ENCODE measurements around the gene PLEKHA7. TPM values are rescaled to one million over a fixed set of nuclear protein-coding genes. Genes with fewer than 3 reads are reported as not detected.
"Not testable (repeated sequence)": the region's sequence is repeated elsewhere in the genome, so short reads cannot be mapped to it uniquely, and the experiment has no call there.

The PLEKHA7 gene
- total RNA-seq, 1 donor from 2014 or later, result 9.5 TPM

DNA sequence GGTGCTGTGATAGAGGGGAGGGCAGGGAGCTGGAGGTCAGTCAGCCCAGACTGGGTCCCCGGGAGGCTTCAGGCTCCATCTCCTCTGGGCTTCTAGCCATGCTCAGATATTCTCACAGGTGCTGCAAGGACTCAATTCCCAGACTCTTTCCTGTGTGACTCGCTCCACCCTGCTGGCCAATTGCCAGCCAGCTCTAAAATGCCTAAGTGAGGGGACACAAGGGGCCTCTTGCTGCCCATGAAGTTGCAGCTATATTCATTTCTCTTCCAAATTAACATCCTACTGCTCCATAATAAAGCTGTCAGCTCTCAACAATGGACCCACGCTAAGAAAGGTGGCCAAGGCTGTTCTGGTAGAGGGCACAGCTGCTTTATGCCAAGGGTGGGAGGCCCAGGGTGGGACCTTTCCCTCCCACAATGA, 101.5 kb downstream of the PLEKHA7 start:
- H3K27me3 ChIP-seq, result no peaks in the 10 kb centered on the region
- DNase-seq (ENCODE audit: low spot score in 2 of 2), result no peak
- H3K9me3 ChIP-seq, result no peaks in the 10 kb centered on the region
- TF ChIP-seq, protein P1, sequence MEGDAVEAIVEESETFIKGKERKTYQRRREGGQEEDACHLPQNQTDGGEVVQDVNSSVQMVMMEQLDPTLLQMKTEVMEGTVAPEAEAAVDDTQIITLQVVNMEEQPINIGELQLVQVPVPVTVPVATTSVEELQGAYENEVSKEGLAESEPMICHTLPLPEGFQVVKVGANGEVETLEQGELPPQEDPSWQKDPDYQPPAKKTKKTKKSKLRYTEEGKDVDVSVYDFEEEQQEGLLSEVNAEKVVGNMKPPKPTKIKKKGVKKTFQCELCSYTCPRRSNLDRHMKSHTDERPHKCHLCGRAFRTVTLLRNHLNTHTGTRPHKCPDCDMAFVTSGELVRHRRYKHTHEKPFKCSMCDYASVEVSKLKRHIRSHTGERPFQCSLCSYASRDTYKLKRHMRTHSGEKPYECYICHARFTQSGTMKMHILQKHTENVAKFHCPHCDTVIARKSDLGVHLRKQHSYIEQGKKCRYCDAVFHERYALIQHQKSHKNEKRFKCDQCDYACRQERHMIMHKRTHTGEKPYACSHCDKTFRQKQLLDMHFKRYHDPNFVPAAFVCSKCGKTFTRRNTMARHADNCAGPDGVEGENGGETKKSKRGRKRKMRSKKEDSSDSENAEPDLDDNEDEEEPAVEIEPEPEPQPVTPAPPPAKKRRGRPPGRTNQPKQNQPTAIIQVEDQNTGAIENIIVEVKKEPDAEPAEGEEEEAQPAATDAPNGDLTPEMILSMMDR (IDR thresholded peaks at IDR 0.05), result no peak
- no peaks in the 10 kb centered on the region for H3K4me1 ChIP-seq
- H3K36me3 ChIP-seq, result no peaks in the 10 kb centered on the region
- no peak overlapping the region for H3K27ac ChIP-seq
- intact Hi-C loops (cut with DNase I), result no loop called here
- no peak overlapping the region for H3K4me3 ChIP-seq

DNA sequence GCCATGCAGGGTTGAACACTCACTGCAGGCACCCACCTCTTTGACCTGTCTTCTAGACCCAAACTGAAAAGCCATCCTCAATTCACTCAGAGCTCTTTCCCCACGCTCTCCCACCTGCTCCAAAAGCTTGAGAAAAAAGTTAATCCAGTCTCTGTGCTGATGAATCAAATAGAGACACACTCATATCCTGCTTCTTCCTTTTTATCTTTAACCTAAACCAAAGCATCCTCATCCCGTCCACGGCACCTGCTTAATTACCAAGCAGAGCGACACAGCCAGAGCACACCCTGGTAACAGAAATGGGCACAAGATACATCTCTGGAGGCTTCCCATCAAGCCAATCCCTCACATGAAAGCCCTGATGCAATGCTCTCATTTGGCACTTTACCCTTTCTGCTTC, 102.6 kb downstream of the PLEKHA7 start:
- Histone ChIP-seq H3K4me3 (no peak overlapping the region), H3K27ac (no peak overlapping the region), H3K36me3 (no peaks in the 10 kb centered on the region), H3K9me3 (no peaks in the 10 kb centered on the region), H3K4me1 (no peaks in the 10 kb centered on the region), H3K27me3 (no peaks in the 10 kb centered on the region)
- intact Hi-C loops (cut with DNase I), result no loop called here
- TF ChIP-seq, protein P1 (IDR thresholded peaks at IDR 0.05), result no peak
- DNase-seq (ENCODE audit: low spot score in 2 of 2), result no peak

DNA sequence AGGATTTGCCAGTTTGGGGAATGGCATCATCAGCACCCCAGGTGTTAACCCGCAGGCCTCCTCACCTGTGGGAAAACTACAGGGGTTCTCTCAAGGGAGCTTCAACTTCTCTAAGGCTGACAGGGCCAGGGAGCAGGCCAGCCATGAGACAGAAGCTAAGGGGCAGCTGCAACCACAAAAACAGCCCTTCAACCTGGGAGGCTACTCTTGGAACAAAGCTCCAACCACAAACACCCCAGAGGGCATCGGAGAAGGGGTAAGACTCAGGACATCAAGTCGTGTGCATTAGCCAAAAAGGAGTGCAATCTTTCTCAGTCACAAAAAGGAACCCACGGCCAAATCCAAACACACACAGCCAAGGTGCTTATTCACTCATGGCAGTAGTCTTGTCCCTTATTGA, 103.0 kb downstream of the PLEKHA7 start:
- no peak overlapping the region for H3K4me3 ChIP-seq
- intact Hi-C loops (cut with DNase I), result no loop called here
- H3K27ac ChIP-seq, result no peak overlapping the region
- TF ChIP-seq, protein P1 (IDR thresholded peaks at IDR 0.05), result no peak
- H3K4me1 ChIP-seq, result no peaks in the 10 kb centered on the region
- no peaks in the 10 kb centered on the region for H3K27me3 ChIP-seq
- H3K36me3 ChIP-seq, result no peaks in the 10 kb centered on the region
- no peak for DNase-seq (ENCODE audit: low spot score in 2 of 2)
- H3K9me3 ChIP-seq, result no peaks in the 10 kb centered on the region

DNA sequence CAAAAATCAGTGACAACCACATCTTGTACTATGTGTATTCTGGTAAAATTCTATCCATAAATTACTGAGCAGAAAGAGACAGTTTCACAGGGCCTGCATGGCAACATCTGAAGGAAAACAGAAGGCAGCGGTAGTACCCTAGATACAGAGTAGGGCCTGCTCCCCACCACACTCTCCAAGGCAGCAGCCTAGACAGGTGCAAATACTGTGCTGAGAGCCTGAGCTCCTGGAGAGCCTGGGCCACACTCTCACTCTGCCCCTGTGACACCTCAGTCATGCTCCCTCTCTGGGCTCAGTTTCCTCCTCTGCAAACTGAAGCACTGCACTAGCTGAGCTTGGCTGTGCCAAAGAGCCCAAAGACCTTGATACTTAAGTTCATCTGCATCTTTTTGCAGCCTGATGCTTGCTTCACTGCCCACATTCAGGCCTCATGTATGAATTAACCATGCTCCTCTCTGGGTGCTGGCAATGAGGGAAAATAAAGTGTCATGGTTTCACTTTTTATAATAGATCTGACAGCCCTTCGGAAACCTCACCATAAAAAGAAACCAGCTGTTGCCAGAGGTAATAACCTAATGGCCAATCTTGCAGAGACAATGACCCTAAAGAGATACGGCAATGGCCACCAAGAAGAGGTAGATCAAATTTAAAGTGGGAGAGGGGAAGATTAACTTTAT, 104.7 kb downstream of the PLEKHA7 start:
- Histone ChIP-seq H3K9me3 (no peaks in the 10 kb centered on the region), H3K4me3 (no peak overlapping the region), H3K4me1 (no peaks in the 10 kb centered on the region), H3K27ac (no peak overlapping the region), H3K27me3 (no peaks in the 10 kb centered on the region), H3K36me3 (no peaks in the 10 kb centered on the region)
- no peak for DNase-seq (ENCODE audit: low spot score in 2 of 2)
- intact Hi-C loops (cut with DNase I), result no loop called here
- TF ChIP-seq, protein P1 (IDR thresholded peaks at IDR 0.05), result no peak

DNA sequence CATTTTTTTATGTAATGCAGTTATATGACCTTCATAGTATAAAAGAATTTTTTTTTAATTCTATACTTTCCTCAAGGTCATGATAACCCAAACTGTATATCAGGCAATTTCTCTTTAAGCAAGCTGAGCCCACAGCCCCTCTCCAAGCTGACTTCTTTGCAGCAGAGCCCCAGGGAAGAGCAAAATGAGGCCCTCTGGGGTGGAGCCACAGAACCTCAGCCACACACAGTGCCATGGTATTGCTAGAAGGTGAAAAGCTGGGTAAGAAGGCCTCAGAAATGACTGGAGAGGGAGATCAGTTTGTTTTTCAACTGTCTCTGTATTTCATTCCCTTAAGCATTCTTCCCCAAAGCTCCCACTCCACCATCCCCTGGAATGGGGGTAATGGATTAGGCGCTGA, 108.8 kb downstream of the PLEKHA7 start:
- Histone ChIP-seq H3K36me3 (no peaks in the 10 kb centered on the region), H3K9me3 (no peaks in the 10 kb centered on the region), H3K27me3 (no peaks in the 10 kb centered on the region), H3K4me3 (no peak overlapping the region), H3K27ac (no peak overlapping the region), H3K4me1 (no peaks in the 10 kb centered on the region)
- intact Hi-C loops (cut with DNase I), result no loop called here
- no peak for DNase-seq (ENCODE audit: low spot score in 2 of 2)
- TF ChIP-seq, protein P1 (IDR thresholded peaks at IDR 0.05), result no peak

DNA sequence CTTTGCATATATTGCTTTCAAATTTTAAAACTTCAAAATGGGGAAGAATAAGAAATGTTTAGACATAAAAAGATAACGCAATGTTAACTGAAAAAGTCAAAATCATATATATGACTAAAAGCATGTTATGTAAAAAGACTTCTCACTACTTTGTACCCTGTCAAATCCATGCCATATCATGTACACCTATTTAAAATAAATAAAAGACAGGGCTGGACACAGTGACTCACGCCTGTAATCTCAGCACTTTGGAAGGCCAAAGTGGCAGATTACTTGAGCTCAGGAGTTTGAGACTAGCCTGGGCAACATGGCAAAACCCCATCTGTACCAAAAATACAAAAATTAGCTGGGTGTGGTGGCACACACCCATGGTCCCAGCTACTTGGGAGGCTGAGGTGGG, 109.5 kb downstream of the PLEKHA7 start:
- H3K4me1 ChIP-seq; H3K27me3 ChIP-seq; H3K27ac ChIP-seq; H3K4me3 ChIP-seq; intact Hi-C loops (cut with DNase I); DNase-seq (ENCODE audit: low spot score in 2 of 2); H3K9me3 ChIP-seq; H3K36me3 ChIP-seq: not testable (repeated sequence)

Data from ascending aorta (tissue), 2 donors.